T-helper 9 cell (primary cell): ENCODE measurements around the gene CINP.
"Not testable (repeated sequence)": the region's sequence is repeated elsewhere in the genome, so short reads cannot be mapped to it uniquely, and the experiment has no call there.

Source experiments
- DNase-seq: peaks from one replicate; pipeline ENCODE4 v3.0.0-alpha.2; 2020

CINP gene

GRCh38 chr14:102319351-102320032 is 43.2 kb downstream of the CINP start, which contains the start of gene ZNF839:
Gene ZNF839, plus strand, starts transcription at chr14:102319746. Its CDS starts 20 bp downstream, at chr14:102319766.
- DNase-seq: peak; percentile 92

GRCh38 chr14:102318781-102319276 is 43.9 kb downstream of the CINP start:
- DNase-seq: no peak

GRCh38 chr14:102317564-102318248 is 45.0 kb downstream of the CINP start:
- no peak for DNase-seq

- DNase-seq: peak; percentile 95
These were observed 45.7 kb downstream of the CINP start for GRCh38 chr14:102316743-102317563.

DNA sequence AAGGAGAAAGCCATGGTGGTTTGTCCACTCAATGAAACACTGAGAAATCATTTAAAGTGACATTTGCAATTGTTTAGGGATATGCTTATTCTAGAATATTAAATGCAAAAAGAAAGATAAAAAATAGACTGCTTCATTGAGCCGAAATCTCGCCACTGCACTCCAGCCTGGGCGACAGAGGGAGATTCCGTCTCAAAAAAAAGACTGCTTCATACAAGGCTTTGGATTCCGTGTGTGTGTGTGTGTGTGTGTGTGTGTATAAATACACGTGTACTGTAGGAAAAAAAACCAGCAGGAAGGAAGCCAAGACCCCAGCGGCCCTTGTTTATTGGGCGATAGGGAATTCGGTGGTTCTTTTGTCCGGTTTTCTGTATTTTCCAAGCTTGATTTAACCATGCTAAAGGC is 46.4 kb downstream of the CINP start:
- peak; percentile 27 for DNase-seq

- DNase-seq: no peak
These were observed 47.6 kb downstream of the CINP start for GRCh38 chr14:102315121-102315520.

GRCh38 chr14:102314242-102315011 is 48.3 kb downstream of the CINP start:
- peak; percentile 76 for DNase-seq

DNA sequence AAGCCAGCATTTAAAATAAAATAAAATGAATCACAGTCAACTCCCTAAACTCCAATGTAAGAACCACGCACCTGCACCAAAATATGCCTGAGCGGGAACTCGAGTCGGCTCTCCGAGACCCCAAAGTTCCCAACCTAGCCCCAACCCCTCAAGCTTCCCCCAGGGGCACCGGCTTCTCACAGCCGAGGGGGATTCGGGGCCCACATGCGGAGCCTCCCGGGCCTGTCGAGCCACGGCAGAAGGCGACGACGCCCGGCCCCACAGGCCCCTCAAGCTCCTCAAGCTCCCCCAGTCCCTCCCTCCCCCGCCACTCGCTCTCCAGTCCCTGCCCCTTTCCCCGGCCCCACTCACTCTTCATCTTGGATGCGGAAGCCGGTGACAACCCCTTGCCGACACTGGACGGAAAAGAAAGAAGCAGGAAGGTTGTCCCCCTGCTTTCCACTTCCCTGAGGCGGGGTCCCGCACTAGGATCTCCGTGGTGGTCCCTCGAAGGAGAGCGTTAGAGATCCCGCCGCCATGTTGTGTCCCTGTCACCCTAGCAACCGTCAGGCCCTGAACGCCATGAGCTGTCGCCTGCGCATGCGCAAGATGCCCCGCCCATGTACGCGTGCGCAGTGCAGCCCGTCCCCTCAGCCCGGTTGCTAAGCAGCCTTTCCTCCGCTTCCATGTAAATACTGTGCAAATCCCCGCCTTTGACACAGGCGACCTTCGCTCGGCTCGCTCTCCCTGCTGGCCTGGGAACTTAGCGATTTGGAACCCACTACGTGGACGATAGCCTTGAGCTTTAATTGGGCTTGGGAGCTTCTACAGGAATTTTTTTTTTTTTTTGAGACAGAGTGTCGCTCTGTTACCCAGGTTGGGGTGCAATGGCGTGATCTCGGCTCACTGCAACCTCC is 57.8 kb downstream of the CINP start, which contains the start of gene MOK:
TSS of gene MOK (minus strand) at position 554 of the 896 bp plus-strand sequence. CDS start at position 358, 196 bp downstream.
- peak; percentile 94 for DNase-seq

DNA sequence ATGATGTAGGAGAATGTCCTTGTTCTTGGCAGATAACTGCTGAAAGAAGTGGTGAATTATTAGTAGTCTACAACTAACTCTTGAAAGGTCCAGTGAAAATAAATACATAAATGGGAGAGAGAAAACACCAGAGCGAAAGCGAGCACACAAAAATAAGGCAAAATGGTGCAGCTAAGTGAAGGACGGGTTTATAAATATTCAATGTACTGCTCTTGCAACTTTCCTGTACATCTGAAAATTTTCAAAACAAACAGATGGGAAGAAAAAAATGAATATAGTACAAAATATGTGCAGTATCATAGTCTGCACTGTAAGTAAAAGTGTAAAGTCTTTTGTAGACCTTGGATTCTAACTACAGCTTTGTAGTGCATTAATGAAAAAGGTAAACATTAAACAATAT is 59.0 kb downstream of the CINP start:
- no peak for DNase-seq

- DNase-seq: not testable (repeated sequence)
These were observed 64.2 kb downstream of the CINP start for GRCh38 chr14:102298303-102299070.
